Right cardiac atrium (tissue), 5 donors: ENCODE measurements around the gene PDE6A. TPM values are rescaled to one million over a fixed set of nuclear protein-coding genes. Genes with fewer than 3 reads are reported as not detected.

Experiments used
- ATAC-seq, 2 donors: fragments of 200-7000 bp; cut with Tn5 transposase; one replicate each; pipeline versions ENCODE4 v1.8.0 to v1.9.1; 2020; ENCODE audit warnings: moderate library complexity in 2 of 2, mild to moderate bottlenecking in 1 of 2
- DNase-seq, 3 donors: peaks; one replicate each; pipeline ENCODE4 v3.0.0-alpha.2; 2020
- H3K27ac ChIP-seq: one replicate; pipeline ENCODE4 v1.5.1; 2013; ENCODE audit warnings: mild to moderate bottlenecking, low read length, control low read depth, moderate library complexity
- H3K27me3 ChIP-seq: one replicate; pipeline ENCODE4 v1.6.1; 2013; ENCODE audit not compliant: control insufficient read depth, insufficient read depth
- H3K4me1 ChIP-seq: one replicate; pipeline ENCODE4 v1.6.1; 2013; ENCODE audit warnings: low read length; ENCODE audit not compliant: control insufficient read depth, insufficient read depth
- H3K4me3 ChIP-seq: one replicate; pipeline ENCODE4 v1.5.1; 2013; ENCODE audit warnings: low read length, control low read depth
- H3K9me3 ChIP-seq: one replicate; pipeline ENCODE4 v1.6.1; 2013; ENCODE audit warnings: low read length; ENCODE audit not compliant: control insufficient read depth
- WGBS: extraction: QIAGEN DNeasy Blood & Tissue Kit; methylation state at CpG from one replicate; pipeline ENCODE4 v1.1.7; 2013; 5-methylcytosine and 5-hydroxymethylcytosine counted together
- intact Hi-C, 4 donors: fragments of 100-400 bp; cut with DNase I; formaldehyde crosslinking; loops; one replicate each; pipeline versions ENCODE4 v1.11.0 to v1.14.0; 2022 to 2023
- polyA plus RNA-seq: library from polyadenylated mRNA; stranded (reverse); fragments of 200-250 nt; gene quantifications from one replicate; pipeline ENCODE4 v1.2.3, GENCODE V29; 2013
- total RNA-seq, 4 donors: library from RNA; stranded (reverse); fragmentation: NEBNext Ultra II Directional; extraction: Animal tissue kit (Norgen Biotek cat#: 25700); gene quantifications; one replicate each; pipeline ENCODE4 v1.2.1, GENCODE V29; 2021
- donor health status: healthy with polysubstance abuse.
- donor health status: DM: no; HTN: yes; CAD: no.
- donor health status: DM: no; HTN: no; CAD: no.
- donor health status: DM: no; HTN: yes; CAD: no; lungs with severe emphysema.
- donor health status: DM: yes; HTN: yes; CAD: no.

PDE6A gene
- total and polyA plus RNA-seq, 5 donors, result 0.06 to 0.11 (median 0.07) TPM; not detected in 2

GRCh38 chr5:149938279-149938678, 6.3 kb downstream of the PDE6A start:
- 21% methylated on average over 2 of the region's 2 CpGs for WGBS
- ATAC-seq (peak; percentile 50 to 67), DNase-seq (peak; percentile 60 to 83 (median 69))
- Histone ChIP-seq H3K9me3 (no peaks in the 10 kb centered on the region), H3K27me3 (no peaks in the 10 kb centered on the region), H3K27ac (no peak overlapping the region), H3K4me1 (no peaks in the 10 kb centered on the region), H3K4me3 (no peak overlapping the region)
- intact Hi-C loops, result no loop called here

DNA sequence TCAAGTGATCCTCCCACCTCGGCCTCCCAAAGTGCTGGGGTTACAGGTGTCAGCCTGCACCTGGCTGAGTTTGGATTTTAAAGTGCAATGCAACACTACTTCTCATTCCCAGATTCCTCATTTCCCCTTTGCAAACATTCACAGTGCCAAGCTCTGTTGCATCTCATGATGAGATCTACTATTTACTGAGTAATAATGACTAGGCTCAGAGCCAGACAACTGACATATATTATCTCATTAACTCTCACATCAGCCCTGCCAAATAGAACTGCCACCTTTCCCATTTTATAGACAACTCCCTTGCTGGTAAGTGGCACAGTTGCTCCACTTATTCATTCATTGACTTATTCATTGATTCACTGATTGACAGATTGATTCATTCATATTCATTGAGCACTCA, 7.0 kb downstream of the PDE6A start:
- Histone ChIP-seq H3K27me3 (no peaks in the 10 kb centered on the region), H3K9me3 (no peaks in the 10 kb centered on the region), H3K4me3 (no peak overlapping the region), H3K27ac (no peak overlapping the region), H3K4me1 (no peaks in the 10 kb centered on the region)
- ATAC-seq (no peak), DNase-seq (no peak)
- intact Hi-C loops, result no loop called here
- WGBS, result 79% methylated on average over 1 of the region's 1 CpG

- Histone ChIP-seq H3K27me3 (no peaks in the 10 kb centered on the region), H3K27ac (no peak overlapping the region), H3K4me3 (no peak overlapping the region), H3K9me3 (no peaks in the 10 kb centered on the region), H3K4me1 (no peaks in the 10 kb centered on the region)
- intact Hi-C loops, result no loop called here
- DNase-seq (no peak), ATAC-seq (no peak)
- WGBS, result 82% methylated on average over 3 of the region's 3 CpGs
These were observed 7.9 kb downstream of the PDE6A start for GRCh38 chr5:149936700-149937091.

GRCh38 chr5:149936044-149936699, 8.4 kb downstream of the PDE6A start:
- intact Hi-C loops, result no loop called here
- no peak overlapping the region for H3K27ac ChIP-seq
- H3K4me3 ChIP-seq, result no peak overlapping the region
- no peaks in the 10 kb centered on the region for H3K9me3 ChIP-seq
- no peaks in the 10 kb centered on the region for H3K27me3 ChIP-seq
- WGBS, result 77% methylated on average over 1 of the region's 1 CpG
- H3K4me1 ChIP-seq, result no peaks in the 10 kb centered on the region
- ATAC-seq (no peak), DNase-seq (no peak)

GRCh38 chr5:149935431-149935901, 9.1 kb downstream of the PDE6A start:
- no peaks in the 10 kb centered on the region for H3K4me1 ChIP-seq
- no peak overlapping the region for H3K4me3 ChIP-seq
- H3K27me3 ChIP-seq, result no peaks in the 10 kb centered on the region
- WGBS, result 69% methylated on average over 8 of the region's 8 CpGs
- no peak overlapping the region for H3K27ac ChIP-seq
- ATAC-seq (peak in 1 of 2 donors; percentile 26), DNase-seq (peak in 2 of 3 donors; percentile 28 to 75)
- H3K9me3 ChIP-seq, result no peaks in the 10 kb centered on the region
- intact Hi-C loops, result no loop called here

GRCh38 chr5:149932445-149933350, 11.9 kb downstream of the PDE6A start:
- WGBS, result 60% methylated on average over 25 of the region's 25 CpGs
- H3K27me3 ChIP-seq, result no peaks in the 10 kb centered on the region
- intact Hi-C loops, result no loop called here
- peak overlapping the region; percentile 35 for H3K4me3 ChIP-seq
- no peaks in the 10 kb centered on the region for H3K9me3 ChIP-seq
- peak; percentile 46 to 65 for ATAC-seq
- no peaks in the 10 kb centered on the region for H3K4me1 ChIP-seq
- DNase-seq, result peak in 2 of 3 donors; percentile 58 to 62
- H3K27ac ChIP-seq, result no peak overlapping the region

DNA sequence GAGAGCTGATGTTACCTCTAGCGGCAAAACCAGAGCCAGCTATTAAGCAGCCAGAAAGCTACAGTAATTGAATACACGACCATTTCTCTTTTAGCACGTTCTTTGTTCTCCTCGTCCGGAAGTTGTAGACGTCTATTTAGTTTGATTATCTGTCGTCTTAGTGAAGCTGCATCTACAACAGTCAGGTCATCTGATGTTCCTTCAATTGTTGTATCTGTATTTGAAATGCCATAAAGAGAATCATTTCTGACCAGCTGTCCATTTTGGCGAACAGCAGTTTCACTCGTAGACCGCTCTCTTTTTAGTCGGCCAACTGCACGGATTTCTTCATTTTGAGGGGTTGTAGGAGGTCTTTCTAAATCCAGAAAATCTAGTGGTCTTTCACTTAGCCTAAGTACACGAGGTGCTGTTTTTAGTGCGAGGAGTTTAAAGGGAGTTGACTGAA, 12.6 kb downstream of the PDE6A start:
- WGBS, result 58% methylated on average over 14 of the region's 14 CpGs
- no peaks in the 10 kb centered on the region for H3K27me3 ChIP-seq
- peak overlapping the region; percentile 35 for H3K4me3 ChIP-seq
- intact Hi-C loops, result no loop called here
- DNase-seq, result no peak
- no peaks in the 10 kb centered on the region for H3K9me3 ChIP-seq
- no peaks in the 10 kb centered on the region for H3K4me1 ChIP-seq
- ATAC-seq, result no peak
- H3K27ac ChIP-seq, result no peak overlapping the region

- no peaks in the 10 kb centered on the region for H3K27me3 ChIP-seq
- H3K9me3 ChIP-seq, result no peaks in the 10 kb centered on the region
- ATAC-seq, result peak in 1 of 2 donors; percentile 26
- intact Hi-C loops, result no loop called here
- no peaks in the 10 kb centered on the region for H3K4me1 ChIP-seq
- no peak for DNase-seq
- no peak overlapping the region for H3K27ac ChIP-seq
- 52% methylated on average over 7 of the region's 7 CpGs for WGBS
- H3K4me3 ChIP-seq, result no peak overlapping the region
These were observed 13.6 kb downstream of the PDE6A start for GRCh38 chr5:149930749-149931574.

DNA sequence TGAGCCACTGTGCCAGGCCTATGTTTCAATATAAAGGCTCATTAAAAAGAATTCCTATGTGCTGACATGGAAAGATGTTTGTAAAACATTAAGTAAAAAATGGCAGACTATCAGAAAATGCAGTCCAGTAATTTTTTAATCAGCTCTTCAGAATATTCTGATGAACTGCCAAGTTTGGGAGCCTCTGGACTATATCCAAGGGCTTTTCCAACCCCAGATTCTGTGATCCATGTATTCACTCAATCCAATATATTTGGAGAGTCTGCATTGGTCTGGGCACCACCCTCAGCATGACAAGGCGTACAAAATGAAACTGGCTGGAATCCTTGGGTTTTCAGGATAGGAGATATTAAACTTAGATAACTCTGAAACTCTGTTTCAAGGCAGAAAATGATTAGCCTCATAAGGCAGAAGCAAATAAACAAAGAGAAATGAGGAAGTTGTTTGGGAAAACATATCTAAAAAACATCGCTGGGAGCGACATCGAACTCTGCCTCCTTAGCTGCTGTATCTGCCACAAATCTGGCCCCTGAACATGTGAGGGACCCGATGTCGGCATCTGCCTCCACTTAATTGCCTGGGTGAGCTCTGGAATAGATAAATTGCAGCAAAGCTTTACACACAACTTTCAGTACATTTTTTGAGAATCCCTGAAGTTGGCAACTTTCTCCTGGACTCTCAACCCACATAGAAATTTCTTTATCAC, 14.4 kb downstream of the PDE6A start:
- no peaks in the 10 kb centered on the region for H3K4me1 ChIP-seq
- intact Hi-C loops, result no loop called here
- no peak overlapping the region for H3K27ac ChIP-seq
- no peak for ATAC-seq
- H3K4me3 ChIP-seq, result peak overlapping the region; percentile 18
- no peak for DNase-seq
- no peaks in the 10 kb centered on the region for H3K9me3 ChIP-seq
- 46% methylated on average over 6 of the region's 6 CpGs for WGBS
- no peaks in the 10 kb centered on the region for H3K27me3 ChIP-seq

- Histone ChIP-seq H3K4me1 (no peaks in the 10 kb centered on the region), H3K9me3 (no peaks in the 10 kb centered on the region), H3K27me3 (no peaks in the 10 kb centered on the region), H3K27ac (no peak overlapping the region), H3K4me3 (no peak overlapping the region)
- DNase-seq (no peak), ATAC-seq (no peak)
- 88% methylated on average over 5 of the region's 5 CpGs for WGBS
- intact Hi-C loops, result no loop called here
These were observed 20.1 kb downstream of the PDE6A start for GRCh38 chr5:149924486-149924885.
